SK-N-SH treated with all-trans-retinoic acid at 6 μM for 48 hours (cell line): ENCODE measurements around the gene HSD11B2.

Experiments used
- ATAC-seq: fragments of 200-7000 bp; cut with Tn5 transposase; 3 replicates; pipeline ENCODE4 v1.9.1; 2020; ENCODE audit warnings: mild to moderate bottlenecking, moderate library complexity
- ARNTL ChIP-seq: fragments of 450-650 bp; formaldehyde crosslinking; IDR thresholded peaks from 2 replicates; pipeline ENCODE4 v1.5.0; 2020; ENCODE audit warnings: low read depth, mild to moderate bottlenecking, moderate library complexity, borderline replicate concordance
- BACH2 ChIP-seq: fragments of 250-450 bp; sonication (Bioruptor Pico); IDR thresholded peaks from 2 replicates; pipeline ENCODE4 v1.9.0; 2021; ENCODE audit warnings: mild to moderate bottlenecking, borderline replicate concordance
- CSDC2 ChIP-seq: fragments of 250-450 bp; sonication (Bioruptor Pico); IDR thresholded peaks from 2 replicates; pipeline ENCODE4 v1.5.0; 2020; ENCODE audit warnings: mild to moderate bottlenecking, moderate library complexity
- CSRNP3 ChIP-seq: fragments of 250-450 bp; sonication (Bioruptor Pico); IDR thresholded peaks from 2 replicates; pipeline ENCODE4 v1.5.1; 2021; ENCODE audit warnings: mild to moderate bottlenecking, moderate library complexity
- ESRRG ChIP-seq: fragments of 250-450 bp; sonication (Bioruptor Pico); IDR thresholded peaks from 2 replicates; pipeline ENCODE4 v1.6.1; 2021; ENCODE audit warnings: mild to moderate bottlenecking
- GLIS3 ChIP-seq: fragments of 250-450 bp; sonication (Bioruptor Pico); IDR thresholded peaks from 2 replicates; pipeline ENCODE4 v1.5.0; 2020; ENCODE audit warnings: mild to moderate bottlenecking, moderate library complexity
- ISL1 ChIP-seq: fragments of 250-450 bp; sonication (Bioruptor Pico); IDR thresholded peaks from 2 replicates; pipeline ENCODE4 v2.1.2; 2022; ENCODE audit warnings: mild to moderate bottlenecking, moderate library complexity
- OSR1 ChIP-seq: fragments of 250-450 bp; sonication (Bioruptor Pico); IDR thresholded peaks from 2 replicates; pipeline ENCODE4 v1.8.0; 2022; ENCODE audit warnings: moderate library complexity, mild to moderate bottlenecking, inconsistent platforms
- PATZ1 ChIP-seq: fragments of 250-450 bp; sonication (Bioruptor Pico); IDR thresholded peaks from 2 replicates; pipeline ENCODE4 v1.8.0; 2020; ENCODE audit warnings: mild to moderate bottlenecking, moderate library complexity, borderline replicate concordance
- POU6F1 ChIP-seq: fragments of 250-450 bp; sonication (Bioruptor Pico); IDR thresholded peaks from 2 replicates; pipeline ENCODE4 v1.8.0; 2021; ENCODE audit warnings: low read depth, mild to moderate bottlenecking, moderate library complexity, borderline replicate concordance
- PPARA ChIP-seq: fragments of 250-450 bp; sonication (Bioruptor Pico); IDR thresholded peaks from 2 replicates; pipeline ENCODE4 v1.5.0; 2020; ENCODE audit warnings: mild to moderate bottlenecking, borderline replicate concordance
- RARB ChIP-seq: fragments of 250-450 bp; sonication (Bioruptor Pico); IDR thresholded peaks from 2 replicates; pipeline ENCODE4 v1.8.0; 2021; ENCODE audit warnings: mild to moderate bottlenecking, moderate library complexity
- SNAI2 ChIP-seq: fragments of 250-450 bp; sonication (Bioruptor Pico); IDR thresholded peaks from 2 replicates; pipeline ENCODE4 v1.5.0; 2020; ENCODE audit warnings: mild to moderate bottlenecking, moderate library complexity
- TCF4 ChIP-seq: fragments of 250-450 bp; sonication (Bioruptor Pico); IDR thresholded peaks from 2 replicates; pipeline ENCODE4 v1.8.0; 2021; ENCODE audit warnings: mild to moderate bottlenecking, moderate library complexity, borderline replicate concordance
- TOX ChIP-seq: fragments of 250-450 bp; sonication (Bioruptor Pico); IDR thresholded peaks from 2 replicates; pipeline ENCODE4 v1.8.0; 2021; ENCODE audit warnings: mild to moderate bottlenecking, moderate library complexity, borderline replicate concordance
- ZC3H10 ChIP-seq: fragments of 250-450 bp; sonication (Bioruptor Pico); IDR thresholded peaks from 2 replicates; pipeline ENCODE4 v1.5.1; 2021; ENCODE audit warnings: mild to moderate bottlenecking, moderate library complexity
- ZFP3 ChIP-seq: fragments of 250-450 bp; sonication (Bioruptor Pico); IDR thresholded peaks from 2 replicates; pipeline ENCODE4 v1.5.0; 2020; ENCODE audit warnings: mild to moderate bottlenecking, moderate library complexity
- ZFP30 ChIP-seq: fragments of 450-650 bp; formaldehyde crosslinking; IDR thresholded peaks from 2 replicates; pipeline ENCODE4 v1.5.0; 2022; ENCODE audit warnings: mild to moderate bottlenecking, moderate library complexity
- ZNF565 ChIP-seq: fragments of 450-650 bp; formaldehyde crosslinking; conservative IDR thresholded peaks from 2 replicates; pipeline ENCODE4 v1.5.0; 2020; ENCODE audit warnings: low read depth, mild to moderate bottlenecking, moderate library complexity
- ZNF70 ChIP-seq: fragments of 450-650 bp; formaldehyde crosslinking; IDR thresholded peaks from 2 replicates; pipeline ENCODE4 v1.5.0; 2020; ENCODE audit warnings: mild to moderate bottlenecking, moderate library complexity
- ZNF8 ChIP-seq: fragments of 450-650 bp; formaldehyde crosslinking; IDR thresholded peaks from 2 replicates; pipeline ENCODE4 v1.5.0; 2020; ENCODE audit warnings: mild to moderate bottlenecking, moderate library complexity

The HSD11B2 gene

DNA sequence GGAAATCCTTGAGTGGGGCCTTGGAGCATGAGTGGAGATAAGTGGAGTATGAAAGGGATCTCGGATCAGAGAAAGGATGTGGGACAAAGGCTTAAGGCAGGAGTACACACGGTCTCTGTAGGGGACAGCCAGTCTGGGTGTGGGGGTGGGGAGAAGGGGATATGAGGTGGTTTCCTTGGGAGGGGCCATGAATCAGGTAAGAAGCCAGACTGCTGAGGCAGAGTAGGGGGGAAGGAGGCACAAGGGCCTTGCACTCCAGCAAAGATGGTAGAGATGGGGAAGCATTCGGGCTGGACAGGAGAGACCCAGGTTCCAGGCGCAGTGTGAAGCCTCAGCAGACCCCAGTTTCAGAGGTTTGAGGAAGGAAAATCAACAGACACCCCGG lies 1.6 kb downstream of the HSD11B2 start:
- ATAC-seq: no peak
- TF ChIP-seq CSDC2 (no peak), GLIS3 (no peak), ZNF70 (CRISPR knock-in tag) (no peak), OSR1 (CRISPR knock-in tag) (no peak), ESRRG (CRISPR knock-in tag) (no peak), PATZ1 (CRISPR knock-in tag) (no peak), ISL1 (CRISPR knock-in tag) (no peak), TCF4 (CRISPR knock-in tag) (no peak), TOX (CRISPR knock-in tag) (no peak), POU6F1 (CRISPR knock-in tag) (no peak), RARB (no peak), ZC3H10 (CRISPR knock-in tag) (no peak), PPARA (no peak), SNAI2 (no peak), ARNTL (no peak), BACH2 (CRISPR knock-in tag) (no peak), ZNF565 (no peak)

DNA sequence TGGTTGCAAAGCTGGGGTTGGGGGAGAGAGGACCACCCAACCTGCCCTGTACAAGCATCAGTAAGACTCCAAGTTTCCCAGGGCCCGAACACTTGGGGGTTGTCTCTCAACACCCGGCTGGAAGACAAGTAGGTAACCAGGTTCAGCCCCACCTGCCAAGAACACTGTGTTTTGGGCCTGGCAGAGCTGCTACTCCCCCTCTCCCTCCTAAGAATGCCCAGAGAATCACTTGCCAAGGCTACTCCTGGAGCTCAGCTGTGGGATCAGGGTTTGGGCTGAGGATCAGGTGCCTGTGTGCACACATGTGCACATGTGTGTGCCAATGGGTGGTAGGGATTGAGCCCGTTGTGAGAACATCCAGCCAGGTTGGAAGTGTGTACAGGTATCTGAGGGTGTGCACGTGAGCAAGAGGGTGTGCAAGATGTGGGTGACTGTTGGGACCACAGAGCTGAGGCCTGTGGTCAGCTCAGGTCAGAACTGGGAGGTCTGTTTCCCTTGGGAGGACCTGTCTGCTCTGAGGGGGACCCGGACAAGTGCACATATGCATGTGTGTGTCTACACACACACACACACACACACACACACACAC lies 2.3 kb downstream of the HSD11B2 start:
- no peak for ATAC-seq
- TF ChIP-seq CSRNP3 (CRISPR knock-in tag) (no peak), ZNF8 (CRISPR knock-in tag) (no peak)

GRCh38 chr16:67435758-67436164 lies 4.8 kb downstream of the HSD11B2 start:
- TF ChIP-seq PPARA (no peak), ISL1 (CRISPR knock-in tag) (no peak), ARNTL (no peak), TCF4 (CRISPR knock-in tag) (no peak), PATZ1 (CRISPR knock-in tag) (no peak), OSR1 (CRISPR knock-in tag) (no peak), ESRRG (CRISPR knock-in tag) (no peak), SNAI2 (no peak), ZFP30 (no peak), POU6F1 (CRISPR knock-in tag) (no peak), ZFP3 (CRISPR knock-in tag) (no peak), ZNF70 (CRISPR knock-in tag) (no peak), BACH2 (CRISPR knock-in tag) (no peak), TOX (CRISPR knock-in tag) (no peak), ZNF565 (no peak), GLIS3 (no peak)

More at GRCh38 chr16:67435758-67436164, 4.8 kb downstream of the HSD11B2 start:
- ATAC-seq: no peak
